Measurements from ENCODE around the gene SFXN1. TPM values are rescaled to one million over a fixed set of nuclear protein-coding genes. Genes with fewer than 3 reads are reported as not detected.
A peak's percentile ranks its signal among the peaks of the same experiment; 100 is the strongest.
"Not testable (repeated sequence)": the region's sequence is repeated elsewhere in the genome, so short reads cannot be mapped to it uniquely, and the experiment has no call there.

Gene SFXN1
- total RNA-seq, 1 experiment from 2014 or later: 105 TPM

DNA sequence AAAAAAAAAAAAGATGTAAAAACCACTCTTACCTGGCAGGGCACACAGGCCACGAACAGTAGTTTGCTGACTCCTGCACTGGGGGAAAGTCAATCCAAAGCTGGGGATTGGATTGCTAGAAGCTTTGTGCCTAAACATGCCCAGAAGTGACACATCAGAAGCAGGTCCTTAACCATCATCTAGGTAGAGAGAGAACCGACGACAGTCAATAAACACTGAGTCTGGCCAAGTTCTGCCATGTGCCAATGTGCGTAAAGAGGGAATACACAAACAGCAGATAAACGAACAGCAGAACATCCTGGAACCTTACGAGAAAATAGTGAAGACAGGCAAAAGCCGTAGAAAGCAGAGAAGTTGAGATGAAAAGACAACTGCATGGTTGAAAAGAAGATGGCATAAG, 14.9 kb downstream of the SFXN1 start:
- DNase-seq (ENCODE audit: extremely low read depth, low read depth): no peak

- no peak for DNase-seq (ENCODE audit: extremely low read depth, low read depth)
These were observed 15.4 kb downstream of the SFXN1 start for GRCh38 chr5:175493726-175494125.

DNA sequence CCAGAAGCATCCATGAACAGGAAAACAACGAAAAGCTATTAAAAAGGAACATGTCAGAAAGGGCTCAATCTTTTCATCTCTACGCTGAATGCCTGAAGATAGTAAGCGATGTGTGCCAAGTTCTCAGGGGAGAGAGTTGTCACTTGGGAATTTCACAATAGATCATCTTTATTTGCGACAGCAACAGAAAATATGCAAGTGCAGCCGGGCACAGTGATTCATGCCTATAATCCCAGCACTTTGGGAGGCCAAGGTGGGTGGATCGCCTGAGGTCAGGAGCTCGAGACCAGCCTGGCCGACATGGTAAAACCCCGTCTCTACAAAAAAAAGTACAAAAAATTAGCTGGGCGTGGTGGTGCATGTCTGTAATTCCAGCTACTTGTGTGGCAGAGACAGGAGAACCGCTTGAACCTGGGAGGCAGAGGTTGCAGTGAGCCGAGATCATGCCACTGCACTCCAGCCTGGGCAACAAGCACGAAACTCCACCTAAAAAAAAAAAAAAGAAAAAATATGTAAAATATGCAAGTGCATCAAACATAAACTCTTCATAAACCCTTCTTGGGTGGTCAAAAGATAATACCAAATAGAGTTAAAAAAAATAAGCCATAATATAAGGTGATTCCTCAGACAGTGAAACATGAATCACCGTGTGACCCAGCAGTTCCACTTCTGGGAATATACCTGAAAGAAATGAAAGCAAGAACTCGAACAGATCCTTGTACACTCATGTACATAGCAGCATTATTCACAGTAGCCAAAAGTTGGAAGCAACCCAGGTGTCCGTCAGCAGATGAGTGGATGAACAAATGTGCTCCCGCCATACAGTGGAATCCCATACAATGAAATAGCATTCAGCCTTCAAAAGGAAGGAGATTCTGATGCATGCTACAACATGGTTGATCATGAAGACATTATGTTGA, 16.2 kb downstream of the SFXN1 start:
- no peak for DNase-seq (ENCODE audit: extremely low read depth, low read depth)

GRCh38 chr5:175501759-175502158, 23.4 kb downstream of the SFXN1 start:
- DNase-seq (ENCODE audit: extremely low read depth, low read depth): no peak

- DNase-seq (ENCODE audit: extremely low read depth, low read depth): not testable (repeated sequence)
These were observed 29.3 kb downstream of the SFXN1 start for GRCh38 chr5:175507671-175508070.

- DNase-seq (ENCODE audit: extremely low read depth, low read depth): no peak
These were observed 30.5 kb downstream of the SFXN1 start for GRCh38 chr5:175508896-175509295.

GRCh38 chr5:175513297-175513696, 34.9 kb downstream of the SFXN1 start:
- DNase-seq (ENCODE audit: extremely low read depth, low read depth): no peak

GRCh38 chr5:175513726-175514125, 35.4 kb downstream of the SFXN1 start:
- DNase-seq (ENCODE audit: extremely low read depth, low read depth): no peak

DNA sequence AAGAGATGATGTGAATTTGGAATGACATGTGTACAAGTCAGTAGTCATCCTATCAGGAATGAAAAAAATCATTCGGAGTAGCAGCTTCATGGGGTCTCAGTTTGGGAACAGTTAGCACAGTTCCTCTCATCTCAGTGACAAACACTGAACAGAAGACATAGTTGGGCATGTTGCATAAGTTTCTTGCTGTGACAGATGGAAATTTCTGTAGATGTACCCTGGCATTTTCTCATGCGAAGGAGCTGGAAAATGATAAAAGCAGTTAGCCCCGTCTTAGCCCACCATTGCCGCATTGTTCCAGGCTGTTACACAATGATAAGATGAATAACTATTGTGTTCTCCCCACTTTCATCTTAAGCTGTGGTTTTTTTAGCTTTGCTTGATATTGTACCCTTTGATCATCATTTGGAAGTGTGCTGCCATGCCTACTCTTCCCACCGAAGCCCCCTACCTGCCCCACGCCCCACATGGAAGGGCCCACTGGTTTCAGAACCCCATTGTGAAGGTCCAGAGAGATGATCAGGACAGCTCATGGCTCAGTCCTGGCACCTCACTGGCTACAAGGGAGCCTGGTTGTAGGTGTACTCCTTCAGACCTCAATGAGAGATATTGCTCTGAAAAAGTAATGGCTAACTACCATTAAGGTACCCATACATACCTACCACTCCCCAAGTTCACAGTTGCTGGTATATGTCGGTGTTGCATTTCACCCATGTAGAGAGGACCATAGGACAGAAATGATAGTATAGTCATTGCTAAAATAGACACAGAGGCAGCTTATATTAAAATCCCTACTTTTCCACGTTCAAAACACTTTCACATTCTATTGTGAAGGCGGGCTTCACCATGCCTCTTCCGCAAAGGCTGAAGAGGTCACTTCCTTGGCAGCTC, 38.8 kb downstream of the SFXN1 start:
- DNase-seq (ENCODE audit: extremely low read depth, low read depth): no peak

DNA sequence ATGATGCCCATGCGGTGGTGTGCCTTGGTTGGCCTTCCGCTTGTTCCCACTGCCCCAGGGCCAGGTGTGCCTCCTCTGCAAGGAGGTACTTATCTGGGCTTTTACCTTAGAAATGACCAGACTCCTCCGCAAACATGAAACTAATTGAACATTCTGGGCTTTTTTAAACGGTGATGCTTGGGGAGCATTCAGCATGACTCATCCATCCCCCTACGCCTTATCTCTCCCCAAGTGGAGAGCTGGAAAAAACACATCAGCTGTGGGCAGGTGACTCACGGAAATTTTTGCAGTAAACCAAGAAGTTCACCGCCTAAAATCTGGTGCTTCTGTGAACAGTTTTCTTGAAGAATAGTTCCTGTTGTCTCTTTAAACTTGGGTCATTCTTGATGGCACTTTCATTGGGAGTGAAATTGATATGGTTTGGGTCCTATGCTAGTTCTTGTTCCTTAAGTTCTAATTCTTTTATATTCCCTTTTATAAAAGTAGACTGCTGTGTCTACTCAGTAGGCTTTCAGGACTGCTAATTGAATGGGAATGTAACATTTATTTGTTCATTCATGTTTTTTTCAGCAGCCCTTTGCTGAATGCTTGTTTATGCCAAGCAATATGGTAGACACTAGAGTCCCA, 39.6 kb downstream of the SFXN1 start:
- no peak for DNase-seq (ENCODE audit: extremely low read depth, low read depth)

DNA sequence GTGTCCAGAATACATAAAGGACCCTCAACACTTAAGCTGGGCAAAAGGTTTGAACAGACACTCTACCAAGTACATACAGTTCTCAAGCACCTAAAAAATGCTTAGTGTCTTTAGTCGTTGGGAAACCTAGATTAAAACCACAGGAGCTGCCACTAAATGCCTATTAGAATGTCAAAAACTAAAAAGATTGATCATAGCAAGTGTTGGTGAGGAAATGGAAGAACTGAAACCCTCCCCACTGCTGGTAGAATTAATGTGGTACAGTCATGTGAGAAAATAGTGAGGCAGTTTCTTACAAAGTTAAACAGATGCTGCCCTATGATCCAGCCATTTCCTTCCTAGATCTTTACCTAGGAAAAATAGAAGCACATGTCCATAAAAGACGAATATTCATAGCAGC, 40.6 kb downstream of the SFXN1 start:
- no peak for DNase-seq (ENCODE audit: extremely low read depth, low read depth)

DNA sequence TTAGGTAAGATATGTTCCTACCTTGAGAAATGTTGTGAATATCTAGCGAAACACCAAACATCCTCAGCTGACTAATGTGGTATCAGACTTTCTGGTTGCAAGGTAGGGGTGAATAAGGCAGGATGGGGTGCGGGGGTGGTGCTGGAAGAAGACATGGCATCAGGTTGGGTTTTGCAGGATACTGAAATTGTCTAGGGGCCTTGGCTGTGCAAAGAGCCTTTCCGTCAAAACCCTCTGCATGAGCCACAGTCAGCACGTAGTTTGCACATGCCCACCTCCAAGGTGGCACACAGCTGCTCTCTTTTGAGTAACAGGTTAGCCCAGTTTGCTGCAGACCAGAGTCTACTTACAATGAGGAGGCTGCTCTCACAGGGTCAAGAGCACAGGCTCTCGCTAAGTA, 42.0 kb downstream of the SFXN1 start:
- no peak for DNase-seq (ENCODE audit: extremely low read depth, low read depth)

DNA sequence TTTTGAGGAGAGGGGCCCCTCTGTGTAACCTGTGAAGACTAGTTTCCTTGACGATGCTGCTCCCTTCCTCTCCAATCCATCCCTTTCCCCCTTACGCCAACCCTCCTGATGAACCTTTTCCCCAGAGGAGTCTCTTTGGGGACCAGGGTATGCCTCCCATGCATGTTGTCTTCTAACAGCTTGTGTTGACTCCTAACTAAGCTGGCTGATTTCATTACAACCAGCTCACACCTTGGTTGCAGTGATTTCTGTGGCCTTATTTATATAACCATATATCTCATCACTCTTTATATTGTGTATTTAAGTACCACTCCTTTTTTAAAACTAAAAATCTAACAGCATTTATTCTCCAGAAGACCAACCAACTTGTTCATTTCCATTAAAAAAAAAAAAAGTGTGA, 42.5 kb downstream of the SFXN1 start:
- DNase-seq (ENCODE audit: extremely low read depth, low read depth): no peak

GRCh38 chr5:175521313-175521833, 43.0 kb downstream of the SFXN1 start:
- DNase-seq (ENCODE audit: extremely low read depth, low read depth): no peak

DNA sequence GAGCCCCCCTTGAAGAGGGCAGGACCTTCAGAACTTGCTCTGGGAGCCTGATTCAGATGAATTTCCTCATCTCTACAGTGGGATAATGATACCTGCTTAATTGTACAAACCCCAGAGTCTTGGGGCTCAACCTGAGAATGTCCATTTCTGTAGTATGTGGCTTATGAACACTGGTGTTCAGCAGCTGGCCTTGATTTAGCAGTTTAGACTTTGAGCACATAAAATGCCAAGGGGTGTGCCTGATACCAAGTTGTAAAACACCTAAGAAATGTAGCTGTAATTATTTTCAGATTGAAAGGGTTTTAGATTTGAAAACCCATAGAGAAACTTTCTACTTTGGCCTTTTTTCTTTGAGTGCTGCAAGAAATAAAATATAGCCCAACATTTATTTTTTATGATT, 44.9 kb downstream of the SFXN1 start:
- no peak for DNase-seq (ENCODE audit: extremely low read depth, low read depth)

- no peak for DNase-seq (ENCODE audit: extremely low read depth, low read depth)
These were observed 45.9 kb downstream of the SFXN1 start for GRCh38 chr5:175524211-175524610.

DNA sequence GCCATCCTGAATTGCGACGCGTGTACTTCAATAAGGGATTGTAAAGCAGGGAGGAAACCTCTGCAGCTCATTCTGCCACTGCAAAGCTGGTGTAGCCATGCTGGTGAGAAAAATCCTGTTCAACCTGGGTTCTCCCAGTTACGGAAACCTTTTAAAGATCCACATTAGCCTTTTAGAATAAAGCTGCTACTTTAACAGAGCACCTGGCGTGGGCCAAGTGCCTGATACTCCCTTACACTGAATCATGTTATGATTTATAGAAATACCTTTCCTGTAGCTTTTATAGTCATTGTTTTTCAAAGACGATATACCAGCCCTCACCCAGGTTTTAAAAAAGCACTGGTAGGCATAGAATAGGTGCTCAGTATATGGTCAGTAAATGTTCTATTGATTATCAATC, 48.3 kb downstream of the SFXN1 start:
- DNase-seq (ENCODE audit: extremely low read depth, low read depth): no peak

GRCh38 chr5:175531361-175531760, 53.0 kb downstream of the SFXN1 start:
- no peak for DNase-seq (ENCODE audit: extremely low read depth, low read depth)

GRCh38 chr5:175534070-175534932, 55.9 kb downstream of the SFXN1 start:
- peak; percentile 73 for DNase-seq (ENCODE audit: extremely low read depth, low read depth)

GRCh38 chr5:175535331-175535730, 57.0 kb downstream of the SFXN1 start:
- DNase-seq (ENCODE audit: extremely low read depth, low read depth): not testable (repeated sequence)
